Activated CD4-positive, alpha-beta memory T cell treated with anti-CD3 and anti-CD28 coated beads for 36 hours (primary cell): ENCODE measurements around the gene CACNG6. TPM values are rescaled to one million over a fixed set of nuclear protein-coding genes. Genes with fewer than 3 reads are reported as not detected.

Experiments used
- CTCF ChIA-PET: fragments of 350-600 bp; sonication (Branson Sonifier 250); formaldehyde crosslinking; loops from one replicate; lab custom pipeline; 2021; ENCODE audit warnings: antibody characterized with exemption, inconsistent platforms; lab: Charles Lee
- POLR2A ChIA-PET: fragments of 350-600 bp; sonication (Branson Sonifier 250); formaldehyde crosslinking; loops from one replicate; lab custom pipeline; 2021; ENCODE audit warnings: antibody characterized with exemption; lab: Charles Lee
- DNase-seq: peaks from one replicate; pipeline ENCODE4 v3.0.0-alpha.2; 2020
- H3K27ac Mint-ChIP-seq: one replicate; pipeline ENCODE4 v1.8.0; 2021; ENCODE audit warnings: mixed read lengths
- H3K27me3 Mint-ChIP-seq: one replicate; pipeline ENCODE4 v1.8.0; 2021; ENCODE audit warnings: mixed read lengths
- H3K36me3 Mint-ChIP-seq: one replicate; pipeline ENCODE4 v1.8.0; 2021; ENCODE audit warnings: mixed read lengths
- H3K4me1 Mint-ChIP-seq: one replicate; pipeline ENCODE4 v1.8.0; 2021; ENCODE audit warnings: low read depth, mixed read lengths
- H3K4me3 Mint-ChIP-seq: one replicate; pipeline ENCODE4 v1.8.0; 2021; ENCODE audit warnings: mild to moderate bottlenecking, mixed read lengths
- H3K9me3 Mint-ChIP-seq: one replicate; pipeline ENCODE4 v1.8.0; 2021; ENCODE audit warnings: mixed read lengths
- intact Hi-C: fragments of 100-400 bp; cut with micrococcal nuclease; formaldehyde crosslinking; loops from one replicate; pipeline ENCODE4 v1.15.1; 2023
- total RNA-seq, 2 experiments: library from RNA; stranded (reverse); gene quantifications; one replicate each; pipeline ENCODE4 v1.2.3, GENCODE V29; 2021

Gene CACNG6
- total RNA-seq, 2 experiments from 2014 or later = not detected

DNA sequence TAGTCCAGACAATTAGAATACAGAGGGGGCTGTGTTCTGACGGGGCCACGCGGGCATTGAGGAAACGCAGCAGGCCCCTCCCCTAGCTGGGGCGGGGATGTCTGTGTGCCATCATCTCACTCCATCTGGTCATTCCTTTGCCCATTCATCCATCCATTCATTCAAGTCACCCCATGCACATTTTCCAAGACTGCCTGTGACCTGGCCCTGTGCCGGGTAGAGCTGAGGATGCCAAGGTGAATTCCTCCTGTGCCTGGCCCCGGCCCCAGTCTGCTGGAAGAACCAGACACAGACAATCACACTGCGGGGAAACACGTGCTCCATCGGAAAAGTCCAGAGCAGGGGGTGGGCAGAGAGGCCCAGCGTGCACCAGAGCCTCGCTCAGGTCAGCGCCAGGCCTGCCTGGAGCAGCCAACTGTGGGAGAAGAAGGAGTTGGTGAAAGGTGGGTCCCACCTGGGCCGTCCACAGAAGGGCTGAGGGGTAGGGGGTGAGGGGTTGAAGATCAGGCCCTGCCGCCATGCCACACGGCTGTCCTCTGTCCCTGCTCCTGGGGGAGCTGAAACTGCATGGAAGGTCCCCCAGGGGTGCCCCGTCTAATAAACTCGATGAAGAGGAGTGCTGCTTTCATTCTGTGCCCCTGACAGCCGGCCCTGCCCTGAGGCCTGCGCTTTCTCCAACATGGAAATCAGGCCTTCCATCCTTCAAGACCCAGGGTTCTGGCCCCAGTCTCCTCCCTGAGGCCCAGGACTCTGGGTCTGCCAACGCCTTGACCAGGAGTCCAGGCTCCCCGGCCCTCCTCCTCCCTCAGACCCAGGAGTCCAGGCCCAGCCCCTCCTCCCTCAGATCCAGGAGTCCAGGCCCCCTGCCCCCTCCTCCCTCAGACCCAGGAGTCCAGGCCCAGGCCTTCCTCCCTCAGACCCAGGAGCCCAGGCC, 1.6 kb upstream of the CACNG6 start:
- Mint-ChIP-seq H3K36me3 (no peaks in the 10 kb centered on the region), H3K4me3 (no peak overlapping the region), H3K27me3 (peaks cover 24% of the 10 kb centered on the region), H3K27ac (no peak overlapping the region), H3K9me3 (no peaks in the 10 kb centered on the region), H3K4me1 (no peaks in the 10 kb centered on the region)
- intact Hi-C loops = no loop called here
- CTCF ChIA-PET = no interaction called here
- DNase-seq = no peak
- POLR2A ChIA-PET = no interaction called here

- peaks cover 36% of the 10 kb centered on the region for H3K27me3 Mint-ChIP-seq
- H3K9me3 Mint-ChIP-seq = no peaks in the 10 kb centered on the region
- POLR2A ChIA-PET = no interaction called here
- no peaks in the 10 kb centered on the region for H3K36me3 Mint-ChIP-seq
- H3K4me3 Mint-ChIP-seq = no peak overlapping the region
- no peaks in the 10 kb centered on the region for H3K4me1 Mint-ChIP-seq
- CTCF ChIA-PET = no interaction called here
- intact Hi-C loops = no loop called here
- H3K27ac Mint-ChIP-seq = no peak overlapping the region
- no peak for DNase-seq
Observed at GRCh38 chr19:53992211-53992610, 774 bp downstream of the CACNG6 start.

DNA sequence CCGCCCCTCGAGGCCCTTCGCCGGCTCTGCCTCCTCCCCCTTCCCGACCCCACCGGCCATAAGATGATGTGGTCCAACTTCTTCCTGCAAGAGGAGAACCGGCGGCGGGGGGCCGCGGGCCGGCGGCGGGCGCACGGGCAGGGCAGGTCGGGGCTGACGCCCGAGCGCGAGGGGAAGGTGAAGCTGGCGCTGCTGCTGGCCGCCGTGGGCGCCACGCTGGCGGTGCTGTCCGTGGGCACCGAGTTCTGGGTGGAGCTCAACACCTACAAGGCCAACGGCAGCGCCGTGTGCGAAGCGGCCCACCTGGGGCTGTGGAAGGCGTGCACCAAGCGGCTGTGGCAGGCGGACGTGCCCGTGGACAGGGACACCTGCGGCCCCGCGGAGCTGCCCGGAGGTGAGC, 1.4 kb downstream of the CACNG6 start:
- H3K4me3 Mint-ChIP-seq = no peak overlapping the region
- POLR2A ChIA-PET = no interaction called here
- H3K27me3 Mint-ChIP-seq = peaks cover 36% of the 10 kb centered on the region
- H3K27ac Mint-ChIP-seq = no peak overlapping the region
- H3K36me3 Mint-ChIP-seq = no peaks in the 10 kb centered on the region
- CTCF ChIA-PET = interaction anchor here (1.3 kb wide), 1 partner anchor 31 kb away, joined by 4 read pairs; no protein-coding TSS in a partner anchor
- no peaks in the 10 kb centered on the region for H3K4me1 Mint-ChIP-seq
- intact Hi-C loops = no loop called here
- H3K9me3 Mint-ChIP-seq = no peaks in the 10 kb centered on the region
- DNase-seq = no peak

- Mint-ChIP-seq H3K9me3 (no peaks in the 10 kb centered on the region), H3K4me3 (no peak overlapping the region), H3K27me3 (peaks cover 39% of the 10 kb centered on the region), H3K4me1 (no peaks in the 10 kb centered on the region), H3K36me3 (no peaks in the 10 kb centered on the region), H3K27ac (no peak overlapping the region)
- DNase-seq = no peak
- POLR2A ChIA-PET = no interaction called here
- CTCF ChIA-PET = interaction anchor here (1.3 kb wide), 1 partner anchor 31 kb away, joined by 4 read pairs; no protein-coding TSS in a partner anchor
- intact Hi-C loops = no loop called here
Observed at GRCh38 chr19:53993448-53993847, 2.0 kb downstream of the CACNG6 start.

- H3K4me1 Mint-ChIP-seq = no peaks in the 10 kb centered on the region
- H3K9me3 Mint-ChIP-seq = no peaks in the 10 kb centered on the region
- H3K27me3 Mint-ChIP-seq = peaks cover 51% of the 10 kb centered on the region
Observed at GRCh38 chr19:53994811-53995210, 3.4 kb downstream of the CACNG6 start.

DNA sequence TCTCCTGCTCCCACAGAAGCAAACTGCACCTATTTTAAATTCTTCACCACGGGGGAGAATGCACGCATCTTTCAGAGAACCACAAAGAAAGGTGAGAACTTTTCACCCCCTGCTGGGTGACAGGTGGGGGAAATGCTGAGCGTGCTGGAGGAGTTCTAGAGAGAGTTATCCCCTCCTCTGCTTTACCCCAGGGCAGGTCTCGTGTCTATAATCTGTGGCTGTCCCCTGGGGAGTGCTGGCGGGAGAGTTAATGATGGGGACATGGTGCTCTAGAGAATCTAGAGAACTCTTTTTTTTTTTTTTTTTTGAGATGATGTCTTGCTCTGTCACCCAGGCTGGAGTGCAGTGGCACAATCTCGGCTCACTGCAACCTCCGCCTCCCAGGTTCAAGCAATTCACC, 6.8 kb downstream of the CACNG6 start:
- Mint-ChIP-seq H3K9me3 (no peaks in the 10 kb centered on the region), H3K27ac (no peak overlapping the region), H3K4me3 (no peak overlapping the region), H3K36me3 (no peaks in the 10 kb centered on the region), H3K27me3 (peaks cover 50% of the 10 kb centered on the region), H3K4me1 (no peaks in the 10 kb centered on the region)
- POLR2A ChIA-PET = no interaction called here
- intact Hi-C loops = no loop called here
- DNase-seq = no peak
- CTCF ChIA-PET = no interaction called here

More at GRCh38 chr19:53994811-53995210, 3.4 kb downstream of the CACNG6 start:
- ChIA-PET POLR2A (no interaction called here), CTCF (no interaction called here)
- no peak for DNase-seq
- H3K27ac Mint-ChIP-seq = no peak overlapping the region
- intact Hi-C loops = no loop called here
- no peaks in the 10 kb centered on the region for H3K36me3 Mint-ChIP-seq
- H3K4me3 Mint-ChIP-seq = no peak overlapping the region

- intact Hi-C loops = no loop called here
- no peak overlapping the region for H3K27ac Mint-ChIP-seq
- peaks cover 36% of the 10 kb centered on the region for H3K27me3 Mint-ChIP-seq
- ChIA-PET POLR2A (no interaction called here), CTCF (no interaction called here)
- no peak overlapping the region for H3K4me3 Mint-ChIP-seq
- DNase-seq = no peak
- no peaks in the 10 kb centered on the region for H3K4me1 Mint-ChIP-seq
- H3K9me3 Mint-ChIP-seq = no peaks in the 10 kb centered on the region
- no peaks in the 10 kb centered on the region for H3K36me3 Mint-ChIP-seq
Observed at GRCh38 chr19:53999694-54000093, 8.3 kb downstream of the CACNG6 start.

- ChIA-PET POLR2A (no interaction called here), CTCF (no interaction called here)
- no peaks in the 10 kb centered on the region for H3K4me1 Mint-ChIP-seq
- H3K27me3 Mint-ChIP-seq = peaks cover 25% of the 10 kb centered on the region
- DNase-seq = no peak
- intact Hi-C loops = no loop called here
- H3K36me3 Mint-ChIP-seq = no peaks in the 10 kb centered on the region
- no peak overlapping the region for H3K4me3 Mint-ChIP-seq
- H3K27ac Mint-ChIP-seq = no peak overlapping the region
- no peaks in the 10 kb centered on the region for H3K9me3 Mint-ChIP-seq
Observed at GRCh38 chr19:54001496-54001895, 10.1 kb downstream of the CACNG6 start.

- Mint-ChIP-seq H3K27ac (no peak overlapping the region), H3K36me3 (no peaks in the 10 kb centered on the region)
- CTCF ChIA-PET = interaction anchor here (0.7 kb wide), 1 partner anchor 160 kb away, joined by 6 read pairs; no protein-coding TSS in a partner anchor
Observed at GRCh38 chr19:54002495-54003315, 11.3 kb downstream of the CACNG6 start.

DNA sequence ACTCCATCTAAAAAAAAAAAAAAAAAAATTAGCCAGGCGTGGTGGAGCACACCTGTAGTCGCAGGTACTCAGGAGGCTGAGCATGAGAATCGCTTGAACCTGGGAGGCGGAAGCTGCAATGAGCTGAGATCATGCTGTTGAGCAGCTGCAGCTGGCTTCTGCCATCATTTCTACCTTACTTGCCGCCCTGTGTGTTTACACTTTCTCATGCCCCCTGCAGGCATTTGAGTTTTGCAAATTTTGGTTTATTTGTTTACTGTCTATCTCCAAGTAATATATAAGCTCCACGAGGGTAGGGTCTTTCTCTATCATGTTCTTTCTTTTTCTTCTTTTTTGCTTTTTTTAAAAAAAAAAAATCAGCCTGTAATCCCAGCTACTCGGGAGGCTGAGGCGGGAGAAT, 18.0 kb downstream of the CACNG6 start:
- Mint-ChIP-seq H3K4me3 (no peak overlapping the region), H3K27me3 (peaks cover 21% of the 10 kb centered on the region), H3K36me3 (no peaks in the 10 kb centered on the region), H3K9me3 (no peaks in the 10 kb centered on the region), H3K4me1 (no peaks in the 10 kb centered on the region), H3K27ac (no peak overlapping the region)
- POLR2A ChIA-PET = no interaction called here
- CTCF ChIA-PET = no interaction called here
- no peak for DNase-seq
- intact Hi-C loops = no loop called here

More at GRCh38 chr19:54002495-54003315, 11.3 kb downstream of the CACNG6 start:
- no peak overlapping the region for H3K4me3 Mint-ChIP-seq
- intact Hi-C loops = no loop called here
- H3K9me3 Mint-ChIP-seq = no peaks in the 10 kb centered on the region
- POLR2A ChIA-PET = no interaction called here
- no peaks in the 10 kb centered on the region for H3K4me1 Mint-ChIP-seq
- peaks cover 32% of the 10 kb centered on the region for H3K27me3 Mint-ChIP-seq
- DNase-seq = no peak

DNA sequence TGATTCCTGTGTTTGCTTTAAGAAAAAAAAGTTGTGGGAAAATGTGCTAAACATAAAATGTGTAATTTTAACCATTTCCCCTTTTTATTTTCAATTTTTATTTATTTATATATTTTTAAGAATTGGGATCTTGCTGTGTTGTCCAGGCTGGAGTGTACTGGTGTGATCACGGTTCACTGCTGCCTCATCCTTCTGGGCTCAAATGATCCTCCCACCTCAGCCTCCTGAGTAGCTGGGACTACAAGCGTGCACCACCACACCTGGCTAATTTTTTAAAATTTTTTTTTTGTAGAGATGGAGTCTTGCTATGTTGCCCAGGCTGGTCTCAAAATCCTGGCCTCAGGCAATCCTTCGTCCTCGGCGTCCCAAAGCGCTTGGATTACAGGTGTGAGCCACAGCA, 19.0 kb downstream of the CACNG6 start:
- CTCF ChIA-PET = no interaction called here
- Mint-ChIP-seq H3K36me3 (no peaks in the 10 kb centered on the region), H3K4me3 (no peak overlapping the region), H3K9me3 (no peaks in the 10 kb centered on the region), H3K27me3 (peaks cover 25% of the 10 kb centered on the region), H3K27ac (no peak overlapping the region), H3K4me1 (no peaks in the 10 kb centered on the region)
- intact Hi-C loops = no loop called here
- POLR2A ChIA-PET = no interaction called here
- no peak for DNase-seq

DNA sequence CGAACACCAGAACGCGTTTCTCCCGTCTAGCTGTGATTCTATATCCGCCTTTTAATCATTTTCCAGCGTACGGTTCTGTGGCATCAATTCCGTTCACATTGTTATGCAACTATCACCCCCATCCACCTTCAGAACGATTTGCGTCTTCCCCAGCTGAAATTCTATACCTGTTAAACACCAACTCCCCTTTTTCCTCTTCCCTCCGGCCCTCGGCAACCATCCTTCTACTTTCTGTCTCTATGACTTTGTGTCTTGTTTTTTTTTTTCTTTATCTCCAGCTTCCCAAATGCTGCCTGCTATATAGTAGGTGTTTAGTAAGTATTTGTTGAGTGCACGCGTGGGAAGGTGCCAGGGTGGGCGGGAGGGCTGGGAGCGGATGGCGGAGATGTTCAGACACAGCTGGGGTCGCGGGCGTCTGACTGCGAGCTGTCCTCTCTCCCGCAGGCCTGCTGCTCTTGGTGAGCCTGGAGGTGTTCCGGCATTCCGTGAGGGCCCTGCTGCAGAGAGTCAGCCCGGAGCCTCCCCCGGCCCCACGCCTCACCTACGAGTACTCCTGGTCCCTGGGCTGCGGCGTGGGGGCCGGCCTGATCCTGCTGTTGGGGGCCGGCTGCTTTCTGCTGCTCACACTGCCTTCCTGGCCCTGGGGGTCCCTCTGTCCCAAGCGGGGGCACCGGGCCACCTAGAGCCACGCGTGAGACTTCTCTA, 20.2 kb downstream of the CACNG6 start:
- Mint-ChIP-seq H3K4me3 (no peak overlapping the region), H3K27me3 (peaks cover 30% of the 10 kb centered on the region), H3K27ac (no peak overlapping the region), H3K36me3 (no peaks in the 10 kb centered on the region), H3K4me1 (no peaks in the 10 kb centered on the region), H3K9me3 (no peaks in the 10 kb centered on the region)
- DNase-seq = no peak
- CTCF ChIA-PET = no interaction called here
- intact Hi-C loops = no loop called here
- POLR2A ChIA-PET = no interaction called here
